Fibroblast of lung (primary cell): ENCODE results near the gene TAPT1. TPM values are rescaled to one million over a fixed set of nuclear protein-coding genes. Genes with fewer than 3 reads are reported as not detected.

Source experiments
- DNase-seq, 2 donors: peaks; one replicate each; pipeline versions ENCODE4 v3.0.0 to v3.0.0-alpha.2; 2010; ENCODE audit warnings: low read depth in 2 of 2
- H2AFZ ChIP-seq: 2 replicates; pipeline ENCODE4 v1.5.1; 2012; ENCODE audit warnings: low read length, control low read depth, inconsistent platforms
- H3K27ac ChIP-seq: 2 replicates; pipeline ENCODE4 v1.5.1; 2011; ENCODE audit warnings: low read length, control low read depth; ENCODE audit not compliant: insufficient read depth
- H3K27me3 ChIP-seq: 2 replicates; pipeline ENCODE4 v1.5.1; 2011; ENCODE audit warnings: mild to moderate bottlenecking, low read length; ENCODE audit not compliant: control insufficient read depth, insufficient read depth
- H3K36me3 ChIP-seq: 2 replicates; pipeline ENCODE4 v1.5.1; 2011; ENCODE audit warnings: low read length; ENCODE audit not compliant: control insufficient read depth, insufficient read depth
- H3K4me1 ChIP-seq: 2 replicates; pipeline ENCODE4 v1.5.1; 2011; ENCODE audit warnings: low read length; ENCODE audit not compliant: control insufficient read depth, insufficient read depth; ENCODE audit errors: extremely low read depth
- H3K4me2 ChIP-seq: 2 replicates; pipeline ENCODE4 v1.5.1; 2011; ENCODE audit warnings: low read length, control low read depth; ENCODE audit not compliant: insufficient read depth; ENCODE audit errors: extremely low read depth
- H3K4me3 ChIP-seq, 4 experiments: fragments of 200-600 bp in 1 of 4; sonication (generic) in 1 of 4; replicated peaks in 1 of 4; 2 replicates each; pipeline ENCODE4 v1.5.1; 2011 to 2016; ENCODE audit warnings: low read length in 4 of 4, low read depth in 3 of 4, mild to moderate bottlenecking in 3 of 4, control low read depth in 2 of 4, inconsistent platforms in 1 of 4, mixed read lengths in 1 of 4; ENCODE audit not compliant: insufficient read depth in 1 of 4; ENCODE audit errors: control extremely low read depth in 1 of 4
- H3K79me2 ChIP-seq: 2 replicates; pipeline ENCODE4 v1.5.1; 2012; ENCODE audit warnings: mild to moderate bottlenecking, low read length, inconsistent platforms; ENCODE audit not compliant: control insufficient read depth, insufficient read depth
- H3K9ac ChIP-seq: 2 replicates; pipeline ENCODE4 v1.5.1; 2011; ENCODE audit warnings: mild to moderate bottlenecking, low read length, control low read depth; ENCODE audit not compliant: insufficient read depth
- H3K9me3 ChIP-seq: 2 replicates; pipeline ENCODE4 v1.5.1; 2012; ENCODE audit warnings: low read depth, low read length; ENCODE audit not compliant: control insufficient read depth, insufficient read depth
- H4K20me1 ChIP-seq: 2 replicates; pipeline ENCODE4 v1.5.1; 2011; ENCODE audit warnings: low read length; ENCODE audit not compliant: control insufficient read depth, insufficient read depth; ENCODE audit errors: extremely low read depth
- CTCF ChIP-seq, 2 donors: IDR thresholded peaks in 1 of 2; conservative IDR thresholded peaks in 1 of 2; 1 replicate in 1 of 2; 2 replicates in 1 of 2; pipeline ENCODE4 v1.5.1; 2011 to 2012; ENCODE audit warnings: low read length in 2 of 2, control low read depth in 1 of 2, inconsistent platforms in 1 of 2, low read depth in 1 of 2, mild to moderate bottlenecking in 1 of 2
- EZH2 ChIP-seq: IDR thresholded peaks from 2 replicates; pipeline ENCODE4 v1.5.1; 2012; ENCODE audit warnings: low read length, control low read depth, mild to moderate bottlenecking; ENCODE audit errors: missing control alignments
- polyA plus RNA-seq, 2 donors: library from polyadenylated mRNA; depleted of rRNA in 1 of 2; stranded (reverse) in 1 of 2; unstranded in 1 of 2; fragments of >200 nt; gene quantifications; 2 replicates each; pipeline ENCODE4 v1.2.1, GENCODE V29; 2011 to 2012; ENCODE audit warnings: missing spikeins in 1 of 2
- total RNA-seq: library from RNA; depleted of rRNA; stranded (reverse); fragments of >200 nt; gene quantifications from 2 replicates; pipeline ENCODE4 v1.2.1, GENCODE V29; 2014

TAPT1 gene
- total and polyA plus RNA-seq, 2 donors (not counting 1 experiment from before 2014, with no cell fraction given), result 18.7 to 20.6 TPM

GRCh38 chr4:16176621-16177020, 49.6 kb downstream of the TAPT1 start:
- H3K27ac ChIP-seq, result no peak overlapping the region
- H4K20me1 ChIP-seq, result no peaks in the 10 kb centered on the region
- H3K4me3 ChIP-seq, result no peak overlapping the region
- no peaks in the 10 kb centered on the region for H3K4me1 ChIP-seq
- no peak overlapping the region for H3K9ac ChIP-seq
- H3K79me2 ChIP-seq, result no peaks in the 10 kb centered on the region
- no peak overlapping the region for H3K4me2 ChIP-seq
- TF ChIP-seq CTCF (conservative IDR thresholded peaks at IDR 0.05 in 1 of 2, IDR thresholded peaks at IDR 0.05 in 1 of 2; ENCODE audit: low read depth in 1 of 2, low read length in 2 of 2) (no peak), EZH2 (no peak)
- H3K27me3 ChIP-seq, result no peaks in the 10 kb centered on the region
- no peak for DNase-seq
- no peaks in the 10 kb centered on the region for H3K36me3 ChIP-seq
- no peak overlapping the region for H2AFZ ChIP-seq
- H3K9me3 ChIP-seq, result no peaks in the 10 kb centered on the region

GRCh38 chr4:16171831-16172230, 54.4 kb downstream of the TAPT1 start:
- H3K9ac ChIP-seq, result no peak overlapping the region
- H3K27ac ChIP-seq, result no peak overlapping the region
- no peak overlapping the region for H3K4me3 ChIP-seq
- no peaks in the 10 kb centered on the region for H3K27me3 ChIP-seq
- no peak overlapping the region for H2AFZ ChIP-seq
- H3K4me1 ChIP-seq, result no peaks in the 10 kb centered on the region
- no peaks in the 10 kb centered on the region for H3K36me3 ChIP-seq
- H3K4me2 ChIP-seq, result no peak overlapping the region
- H4K20me1 ChIP-seq, result no peaks in the 10 kb centered on the region
- TF ChIP-seq CTCF (conservative IDR thresholded peaks at IDR 0.05 in 1 of 2, IDR thresholded peaks at IDR 0.05 in 1 of 2; ENCODE audit: low read depth in 1 of 2, low read length in 2 of 2), result no peak
- TF ChIP-seq EZH2, result no peak
- no peak for DNase-seq
- no peaks in the 10 kb centered on the region for H3K9me3 ChIP-seq
- H3K79me2 ChIP-seq, result no peaks in the 10 kb centered on the region

- TF ChIP-seq EZH2 (no peak), CTCF (conservative IDR thresholded peaks at IDR 0.05 in 1 of 2, IDR thresholded peaks at IDR 0.05 in 1 of 2; ENCODE audit: low read depth in 1 of 2, low read length in 2 of 2) (no peak)
- H3K9me3 ChIP-seq, result no peaks in the 10 kb centered on the region
- no peaks in the 10 kb centered on the region for H4K20me1 ChIP-seq
- H3K4me3 ChIP-seq, result no peak overlapping the region
- no peak overlapping the region for H3K9ac ChIP-seq
- no peaks in the 10 kb centered on the region for H3K4me1 ChIP-seq
- no peak overlapping the region for H3K27ac ChIP-seq
- H3K27me3 ChIP-seq, result no peaks in the 10 kb centered on the region
- no peaks in the 10 kb centered on the region for H3K36me3 ChIP-seq
- no peak for DNase-seq
- no peak overlapping the region for H2AFZ ChIP-seq
- no peaks in the 10 kb centered on the region for H3K79me2 ChIP-seq
- H3K4me2 ChIP-seq, result no peak overlapping the region
Measured at GRCh38 chr4:16169490-16169889, 56.8 kb downstream of the TAPT1 start.
